ENCODE data around the gene LSAMP. TPM values are rescaled to one million over a fixed set of nuclear protein-coding genes. Genes with fewer than 3 reads are reported as not detected.

The LSAMP gene
- total RNA-seq, 1 donor from 2014 or later = 3.7 TPM

- H3K27me3 ChIP-seq (ENCODE audit: control insufficient read depth in 3 of 3, insufficient read depth in 3 of 3, low read length in 3 of 3) = no peaks in the 10 kb centered on the region
- H3K36me3 ChIP-seq (ENCODE audit: control insufficient read depth in 3 of 3, insufficient read depth in 3 of 3, low read length in 3 of 3) = no peaks in the 10 kb centered on the region
- H3K4me1 ChIP-seq (ENCODE audit: control insufficient read depth in 3 of 3, insufficient read depth in 3 of 3, low read length in 3 of 3) = no peaks in the 10 kb centered on the region
- H3K4me3 ChIP-seq (ENCODE audit: low read length in 3 of 3) = no peak overlapping the region
- H3K27ac ChIP-seq (ENCODE audit: low read depth, low read length) = no peak overlapping the region
- H3K9ac ChIP-seq (ENCODE audit: low read depth in 1 of 3, low read length in 3 of 3) = no peak overlapping the region
- no peaks in the 10 kb centered on the region for H3K9me3 ChIP-seq (ENCODE audit: control insufficient read depth in 3 of 3, low read length in 3 of 3)
Observed at GRCh38 chr3:116190095-116190494, 255.2 kb downstream of the LSAMP start.

GRCh38 chr3:116188231-116188785, 257.0 kb downstream of the LSAMP start:
- H3K27ac ChIP-seq (ENCODE audit: low read depth, low read length) = no peak overlapping the region
- H3K9ac ChIP-seq (ENCODE audit: low read depth in 1 of 3, low read length in 3 of 3) = no peak overlapping the region
- no peaks in the 10 kb centered on the region for H3K9me3 ChIP-seq (ENCODE audit: control insufficient read depth in 3 of 3, low read length in 3 of 3)
- no peaks in the 10 kb centered on the region for H3K36me3 ChIP-seq (ENCODE audit: control insufficient read depth in 3 of 3, insufficient read depth in 3 of 3, low read length in 3 of 3)
- no peaks in the 10 kb centered on the region for H3K4me1 ChIP-seq (ENCODE audit: control insufficient read depth in 3 of 3, insufficient read depth in 3 of 3, low read length in 3 of 3)
- no peaks in the 10 kb centered on the region for H3K27me3 ChIP-seq (ENCODE audit: control insufficient read depth in 3 of 3, insufficient read depth in 3 of 3, low read length in 3 of 3)
- H3K4me3 ChIP-seq (ENCODE audit: low read length in 3 of 3) = no peak overlapping the region

GRCh38 chr3:116186049-116186448, 259.2 kb downstream of the LSAMP start:
- no peak overlapping the region for H3K27ac ChIP-seq (ENCODE audit: low read depth, low read length)

GRCh38 chr3:116181159-116181558, 264.1 kb downstream of the LSAMP start:
- no peak overlapping the region for H3K4me3 ChIP-seq (ENCODE audit: low read length in 3 of 3)
- H3K36me3 ChIP-seq (ENCODE audit: control insufficient read depth in 3 of 3, insufficient read depth in 3 of 3, low read length in 3 of 3) = no peaks in the 10 kb centered on the region
- no peak overlapping the region for H3K27ac ChIP-seq (ENCODE audit: low read depth, low read length)
- H3K9me3 ChIP-seq (ENCODE audit: control insufficient read depth in 3 of 3, low read length in 3 of 3) = no peaks in the 10 kb centered on the region
- H3K4me1 ChIP-seq (ENCODE audit: control insufficient read depth in 3 of 3, insufficient read depth in 3 of 3, low read length in 3 of 3) = no peaks in the 10 kb centered on the region
- no peaks in the 10 kb centered on the region for H3K27me3 ChIP-seq (ENCODE audit: control insufficient read depth in 3 of 3, insufficient read depth in 3 of 3, low read length in 3 of 3)
- H3K9ac ChIP-seq (ENCODE audit: low read depth in 1 of 3, low read length in 3 of 3) = no peak overlapping the region

More at GRCh38 chr3:116186049-116186448, 259.2 kb downstream of the LSAMP start:
- Histone ChIP-seq H3K36me3 (ENCODE audit: control insufficient read depth in 3 of 3, insufficient read depth in 3 of 3, low read length in 3 of 3) (no peaks in the 10 kb centered on the region), H3K27me3 (ENCODE audit: control insufficient read depth in 3 of 3, insufficient read depth in 3 of 3, low read length in 3 of 3) (no peaks in the 10 kb centered on the region), H3K4me3 (ENCODE audit: low read length in 3 of 3) (no peak overlapping the region), H3K4me1 (ENCODE audit: control insufficient read depth in 3 of 3, insufficient read depth in 3 of 3, low read length in 3 of 3) (no peaks in the 10 kb centered on the region), H3K9me3 (ENCODE audit: control insufficient read depth in 3 of 3, low read length in 3 of 3) (no peaks in the 10 kb centered on the region), H3K9ac (ENCODE audit: low read depth in 1 of 3, low read length in 3 of 3) (no peak overlapping the region)

GRCh38 chr3:116179091-116179490, 266.2 kb downstream of the LSAMP start:
- H3K9ac ChIP-seq (ENCODE audit: low read depth in 1 of 3, low read length in 3 of 3) = no peak overlapping the region
- H3K36me3 ChIP-seq (ENCODE audit: control insufficient read depth in 3 of 3, insufficient read depth in 3 of 3, low read length in 3 of 3) = no peaks in the 10 kb centered on the region
- no peaks in the 10 kb centered on the region for H3K4me1 ChIP-seq (ENCODE audit: control insufficient read depth in 3 of 3, insufficient read depth in 3 of 3, low read length in 3 of 3)
- no peak overlapping the region for H3K27ac ChIP-seq (ENCODE audit: low read depth, low read length)
- no peak overlapping the region for H3K4me3 ChIP-seq (ENCODE audit: low read length in 3 of 3)
- no peaks in the 10 kb centered on the region for H3K9me3 ChIP-seq (ENCODE audit: control insufficient read depth in 3 of 3, low read length in 3 of 3)
- H3K27me3 ChIP-seq (ENCODE audit: control insufficient read depth in 3 of 3, insufficient read depth in 3 of 3, low read length in 3 of 3) = no peaks in the 10 kb centered on the region

- no peaks in the 10 kb centered on the region for H3K9me3 ChIP-seq (ENCODE audit: control insufficient read depth in 3 of 3, low read length in 3 of 3)
- no peak overlapping the region for H3K27ac ChIP-seq (ENCODE audit: low read depth, low read length)
- H3K36me3 ChIP-seq (ENCODE audit: control insufficient read depth in 3 of 3, insufficient read depth in 3 of 3, low read length in 3 of 3) = no peaks in the 10 kb centered on the region
- no peak overlapping the region for H3K4me3 ChIP-seq (ENCODE audit: low read length in 3 of 3)
- no peaks in the 10 kb centered on the region for H3K4me1 ChIP-seq (ENCODE audit: control insufficient read depth in 3 of 3, insufficient read depth in 3 of 3, low read length in 3 of 3)
- H3K9ac ChIP-seq (ENCODE audit: low read depth in 1 of 3, low read length in 3 of 3) = no peak overlapping the region
- no peaks in the 10 kb centered on the region for H3K27me3 ChIP-seq (ENCODE audit: control insufficient read depth in 3 of 3, insufficient read depth in 3 of 3, low read length in 3 of 3)
Observed at GRCh38 chr3:116176974-116177555, 268.2 kb downstream of the LSAMP start.

- no peak overlapping the region for H3K9ac ChIP-seq (ENCODE audit: low read depth in 1 of 3, low read length in 3 of 3)
- no peaks in the 10 kb centered on the region for H3K4me1 ChIP-seq (ENCODE audit: control insufficient read depth in 3 of 3, insufficient read depth in 3 of 3, low read length in 3 of 3)
- no peak overlapping the region for H3K4me3 ChIP-seq (ENCODE audit: low read length in 3 of 3)
- no peaks in the 10 kb centered on the region for H3K9me3 ChIP-seq (ENCODE audit: control insufficient read depth in 3 of 3, low read length in 3 of 3)
- H3K36me3 ChIP-seq (ENCODE audit: control insufficient read depth in 3 of 3, insufficient read depth in 3 of 3, low read length in 3 of 3) = no peaks in the 10 kb centered on the region
- H3K27me3 ChIP-seq (ENCODE audit: control insufficient read depth in 3 of 3, insufficient read depth in 3 of 3, low read length in 3 of 3) = no peaks in the 10 kb centered on the region
- H3K27ac ChIP-seq (ENCODE audit: low read depth, low read length) = no peak overlapping the region
Observed at GRCh38 chr3:116166121-116166520, 279.2 kb downstream of the LSAMP start.

GRCh38 chr3:116165641-116166040, 279.6 kb downstream of the LSAMP start:
- Histone ChIP-seq H3K4me3 (ENCODE audit: low read length in 3 of 3) (no peak overlapping the region), H3K4me1 (ENCODE audit: control insufficient read depth in 3 of 3, insufficient read depth in 3 of 3, low read length in 3 of 3) (no peaks in the 10 kb centered on the region), H3K9ac (ENCODE audit: low read depth in 1 of 3, low read length in 3 of 3) (no peak overlapping the region), H3K36me3 (ENCODE audit: control insufficient read depth in 3 of 3, insufficient read depth in 3 of 3, low read length in 3 of 3) (no peaks in the 10 kb centered on the region), H3K9me3 (ENCODE audit: control insufficient read depth in 3 of 3, low read length in 3 of 3) (no peaks in the 10 kb centered on the region), H3K27me3 (ENCODE audit: control insufficient read depth in 3 of 3, insufficient read depth in 3 of 3, low read length in 3 of 3) (no peaks in the 10 kb centered on the region), H3K27ac (ENCODE audit: low read depth, low read length) (no peak overlapping the region)

GRCh38 chr3:116165135-116165534, 280.2 kb downstream of the LSAMP start:
- no peak overlapping the region for H3K4me3 ChIP-seq (ENCODE audit: low read length in 3 of 3)
- H3K9ac ChIP-seq (ENCODE audit: low read depth in 1 of 3, low read length in 3 of 3) = no peak overlapping the region
- H3K27me3 ChIP-seq (ENCODE audit: control insufficient read depth in 3 of 3, insufficient read depth in 3 of 3, low read length in 3 of 3) = no peaks in the 10 kb centered on the region
- no peak overlapping the region for H3K27ac ChIP-seq (ENCODE audit: low read depth, low read length)
- H3K4me1 ChIP-seq (ENCODE audit: control insufficient read depth in 3 of 3, insufficient read depth in 3 of 3, low read length in 3 of 3) = no peaks in the 10 kb centered on the region
- H3K9me3 ChIP-seq (ENCODE audit: control insufficient read depth in 3 of 3, low read length in 3 of 3) = no peaks in the 10 kb centered on the region
- no peaks in the 10 kb centered on the region for H3K36me3 ChIP-seq (ENCODE audit: control insufficient read depth in 3 of 3, insufficient read depth in 3 of 3, low read length in 3 of 3)

GRCh38 chr3:116164039-116164438, 281.2 kb downstream of the LSAMP start:
- H3K4me1 ChIP-seq (ENCODE audit: control insufficient read depth in 3 of 3, insufficient read depth in 3 of 3, low read length in 3 of 3) = no peaks in the 10 kb centered on the region
- no peaks in the 10 kb centered on the region for H3K9me3 ChIP-seq (ENCODE audit: control insufficient read depth in 3 of 3, low read length in 3 of 3)
- H3K4me3 ChIP-seq (ENCODE audit: low read length in 3 of 3) = no peak overlapping the region
- no peaks in the 10 kb centered on the region for H3K27me3 ChIP-seq (ENCODE audit: control insufficient read depth in 3 of 3, insufficient read depth in 3 of 3, low read length in 3 of 3)
- H3K9ac ChIP-seq (ENCODE audit: low read depth in 1 of 3, low read length in 3 of 3) = no peak overlapping the region
- no peak overlapping the region for H3K27ac ChIP-seq (ENCODE audit: low read depth, low read length)
- H3K36me3 ChIP-seq (ENCODE audit: control insufficient read depth in 3 of 3, insufficient read depth in 3 of 3, low read length in 3 of 3) = no peaks in the 10 kb centered on the region
